Measurements from ENCODE around the gene CETP. TPM values are rescaled to one million over a fixed set of nuclear protein-coding genes. Genes with fewer than 3 reads are reported as not detected.
A peak's percentile ranks its signal among the peaks of the same experiment; 100 is the strongest.
"Not testable (repeated sequence)": the region's sequence is repeated elsewhere in the genome, so short reads cannot be mapped to it uniquely, and the experiment has no call there.

The CETP gene
- total RNA-seq, 4 donors from 2014 or later = not detected

DNA sequence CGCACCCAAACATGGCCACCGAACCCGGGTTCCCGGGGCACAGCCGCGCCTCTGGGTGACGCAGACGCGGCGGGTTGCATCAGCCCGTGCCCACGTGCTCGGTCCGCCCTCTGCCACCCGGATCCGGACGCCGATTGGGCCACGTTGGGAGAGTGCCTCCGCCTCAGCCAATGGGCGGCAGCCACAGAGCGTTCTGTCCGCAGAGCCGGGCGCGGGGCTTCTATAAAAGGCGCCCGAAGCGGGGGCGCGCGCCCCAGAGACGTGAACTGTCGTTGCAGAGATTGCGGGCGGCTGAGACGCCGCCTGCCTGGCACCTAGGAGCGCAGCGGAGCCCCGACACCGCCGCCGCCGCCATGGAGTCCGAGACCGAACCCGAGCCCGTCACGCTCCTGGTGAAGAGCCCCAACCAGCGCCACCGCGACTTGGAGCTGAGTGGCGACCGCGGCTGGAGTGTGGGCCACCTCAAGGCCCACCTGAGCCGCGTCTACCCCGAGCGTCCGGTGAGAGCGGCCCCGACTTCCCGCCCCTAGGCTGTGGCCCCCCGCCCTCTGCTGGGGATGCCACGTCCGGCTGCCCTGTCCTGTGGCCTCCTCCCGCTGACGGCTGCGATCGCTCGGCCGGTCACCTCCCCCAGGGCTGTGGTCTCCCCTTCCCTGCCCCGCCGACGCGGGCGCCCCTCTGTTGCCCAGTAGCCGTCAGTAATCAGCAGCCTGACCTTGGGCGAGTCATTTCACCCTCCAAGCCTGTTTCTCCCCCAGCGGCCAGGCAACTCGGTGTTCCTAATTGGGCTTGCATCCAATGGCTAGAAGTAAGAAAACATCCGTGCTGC, 29.6 kb upstream of the CETP start, which contains the start of gene HERPUD1:
Gene HERPUD1, plus strand, starts transcription at position 251 of the 829 bp plus-strand sequence. Its CDS starts 103 bp downstream, at position 354.
- 0% methylated on average over 14 to 27 of the region's 83 CpGs for WGBS, 2 donors
- DNase-seq (ENCODE audit: low spot score in 2 of 2) = peak; percentile 95 to 96
- H3K4me3 ChIP-seq = peak within 1 kb of the TSS; percentile 89 to 100 (median 97)
- no peaks in the 10 kb centered on the region for H3K27me3 ChIP-seq
- peaks cover 0 to 45% (median 34%) of the 10 kb centered on the region in 4 donors for H3K4me1 ChIP-seq
- TF ChIP-seq POLR2A (IDR thresholded peaks at IDR 0.05) = peak; percentile 95 to 98
- TF ChIP-seq, protein P1, sequence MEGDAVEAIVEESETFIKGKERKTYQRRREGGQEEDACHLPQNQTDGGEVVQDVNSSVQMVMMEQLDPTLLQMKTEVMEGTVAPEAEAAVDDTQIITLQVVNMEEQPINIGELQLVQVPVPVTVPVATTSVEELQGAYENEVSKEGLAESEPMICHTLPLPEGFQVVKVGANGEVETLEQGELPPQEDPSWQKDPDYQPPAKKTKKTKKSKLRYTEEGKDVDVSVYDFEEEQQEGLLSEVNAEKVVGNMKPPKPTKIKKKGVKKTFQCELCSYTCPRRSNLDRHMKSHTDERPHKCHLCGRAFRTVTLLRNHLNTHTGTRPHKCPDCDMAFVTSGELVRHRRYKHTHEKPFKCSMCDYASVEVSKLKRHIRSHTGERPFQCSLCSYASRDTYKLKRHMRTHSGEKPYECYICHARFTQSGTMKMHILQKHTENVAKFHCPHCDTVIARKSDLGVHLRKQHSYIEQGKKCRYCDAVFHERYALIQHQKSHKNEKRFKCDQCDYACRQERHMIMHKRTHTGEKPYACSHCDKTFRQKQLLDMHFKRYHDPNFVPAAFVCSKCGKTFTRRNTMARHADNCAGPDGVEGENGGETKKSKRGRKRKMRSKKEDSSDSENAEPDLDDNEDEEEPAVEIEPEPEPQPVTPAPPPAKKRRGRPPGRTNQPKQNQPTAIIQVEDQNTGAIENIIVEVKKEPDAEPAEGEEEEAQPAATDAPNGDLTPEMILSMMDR (IDR thresholded peaks at IDR 0.05) = peak in 2 of 5 experiments; percentile 21 to 46
- TF ChIP-seq EP300 (IDR thresholded peaks at IDR 0.05) = peak; percentile 89 to 99
- H3K9me3 ChIP-seq = no peaks in the 10 kb centered on the region
- H3K36me3 ChIP-seq = peaks cover 2 to 20% (median 7%) of the 10 kb centered on the region in 3 donors
- H3K27ac ChIP-seq = peak within 1 kb of the TSS; percentile 95 to 100 (median 98)

DNA sequence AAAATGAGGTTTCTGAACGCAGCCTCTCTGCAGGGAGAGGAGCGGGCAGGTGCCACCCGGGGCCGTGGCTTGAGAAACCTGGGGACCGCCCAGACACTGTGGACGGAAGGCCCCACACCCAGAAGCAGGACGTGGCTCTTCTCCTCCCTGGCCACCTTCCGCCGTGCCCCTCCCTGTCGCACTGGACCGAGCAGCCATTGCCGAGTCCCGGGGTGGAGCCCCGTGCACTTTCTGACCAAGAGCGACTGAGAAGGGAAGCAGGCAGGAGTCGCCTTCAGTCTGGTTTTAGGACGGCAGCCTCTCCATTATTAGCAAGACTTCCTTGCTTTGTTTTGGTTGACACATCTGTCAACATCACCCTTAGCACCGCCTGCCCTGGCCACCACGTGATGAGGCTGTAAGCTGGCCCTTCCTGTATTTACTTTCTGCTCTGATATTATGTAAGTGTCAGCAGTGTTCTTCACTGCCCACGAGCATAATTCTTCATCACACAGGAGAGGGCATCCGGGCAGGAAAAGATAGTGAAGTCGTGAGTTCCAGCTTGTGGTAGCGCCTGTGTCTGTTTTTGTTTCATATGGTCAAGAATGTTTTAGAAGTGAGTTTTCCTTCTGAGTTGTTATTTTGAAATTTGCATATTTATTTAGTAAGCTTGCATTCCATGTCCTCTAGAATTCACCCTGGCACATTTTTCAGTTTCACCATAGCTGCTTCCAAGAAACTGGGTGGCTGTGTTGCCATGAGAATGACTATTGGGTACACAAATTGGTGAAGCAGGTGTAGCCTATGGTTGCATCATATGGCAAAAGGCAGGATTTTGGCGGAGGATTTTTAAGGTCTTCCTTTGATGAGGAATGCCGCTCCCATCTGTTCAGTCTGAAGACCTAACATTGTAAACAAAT, 28.8 kb upstream of the CETP start:
- Histone ChIP-seq H3K4me3 (peak overlapping the region; percentile 89 to 100 (median 97)), H3K36me3 (peaks cover 2 to 28% (median 8%) of the 10 kb centered on the region in 3 donors), H3K9me3 (no peaks in the 10 kb centered on the region), H3K27ac (peak overlapping the region; percentile 95 to 100 (median 98)), H3K4me1 (peaks cover 0 to 54% (median 38%) of the 10 kb centered on the region in 4 donors), H3K27me3 (no peaks in the 10 kb centered on the region)
- WGBS, 2 donors = 3% methylated on average over 19 to 25 of the region's 25 CpGs
- TF ChIP-seq, protein P1 (IDR thresholded peaks at IDR 0.05) = peak in 1 of 5 experiments; percentile 15
- TF ChIP-seq EP300 (IDR thresholded peaks at IDR 0.05) (peak; percentile 13 to 95), POLR2A (IDR thresholded peaks at IDR 0.05) (peak; percentile 37 to 68)
- DNase-seq (ENCODE audit: low spot score in 2 of 2) = peak; percentile 72 to 84

DNA sequence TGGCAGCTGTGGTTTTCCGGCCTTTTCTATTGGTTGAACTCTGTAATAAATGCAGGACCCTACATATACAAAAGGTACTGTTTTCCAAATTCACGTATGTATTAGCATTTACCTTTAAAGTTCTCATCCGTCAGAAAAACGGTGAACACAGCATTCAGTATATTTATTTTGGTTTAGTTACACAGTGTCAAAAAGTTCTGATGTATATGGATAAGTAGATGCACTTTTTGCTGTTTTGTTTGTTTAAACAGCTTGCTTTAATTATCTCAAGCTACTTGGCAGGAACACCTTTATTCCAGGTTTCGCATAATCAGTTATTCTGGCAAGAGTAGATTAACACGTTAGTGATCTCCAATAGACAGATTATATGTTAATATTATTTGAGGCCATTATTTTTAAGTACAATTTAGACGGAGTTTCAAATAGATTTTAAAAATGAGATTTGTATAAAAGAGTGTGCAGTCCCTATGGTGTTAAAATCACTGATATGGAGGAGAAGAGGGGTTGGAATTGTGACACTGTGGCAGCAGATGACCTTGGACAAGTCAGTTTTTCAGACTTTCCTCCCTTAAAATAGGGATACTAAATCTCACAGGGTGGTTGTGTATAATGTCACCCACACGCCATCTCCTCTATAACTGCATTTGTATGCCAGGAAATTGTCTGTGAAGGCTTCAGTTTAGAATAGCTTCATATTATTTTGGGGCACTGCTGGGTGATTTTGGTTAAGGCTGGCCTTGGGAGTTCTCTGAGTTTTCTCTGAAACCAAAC, 27.7 kb upstream of the CETP start:
- Histone ChIP-seq H3K4me3 (peak overlapping the region; percentile 89 to 100 (median 97)), H3K4me1 (peaks cover 0 to 64% (median 45%) of the 10 kb centered on the region in 4 donors), H3K27ac (peak overlapping the region; percentile 95 to 100 (median 98)), H3K9me3 (no peaks in the 10 kb centered on the region), H3K27me3 (no peaks in the 10 kb centered on the region), H3K36me3 (peaks cover 2 to 39% (median 8%) of the 10 kb centered on the region in 3 donors)
- WGBS, 2 donors = 25 to 26% methylated on average over 8 of the region's 8 CpGs
- no peak for TF ChIP-seq EP300 (IDR thresholded peaks at IDR 0.05)
- TF ChIP-seq POLR2A (IDR thresholded peaks at IDR 0.05) = no peak
- TF ChIP-seq, protein P1 (IDR thresholded peaks at IDR 0.05) = no peak
- DNase-seq (ENCODE audit: low spot score in 2 of 2) = no peak

DNA sequence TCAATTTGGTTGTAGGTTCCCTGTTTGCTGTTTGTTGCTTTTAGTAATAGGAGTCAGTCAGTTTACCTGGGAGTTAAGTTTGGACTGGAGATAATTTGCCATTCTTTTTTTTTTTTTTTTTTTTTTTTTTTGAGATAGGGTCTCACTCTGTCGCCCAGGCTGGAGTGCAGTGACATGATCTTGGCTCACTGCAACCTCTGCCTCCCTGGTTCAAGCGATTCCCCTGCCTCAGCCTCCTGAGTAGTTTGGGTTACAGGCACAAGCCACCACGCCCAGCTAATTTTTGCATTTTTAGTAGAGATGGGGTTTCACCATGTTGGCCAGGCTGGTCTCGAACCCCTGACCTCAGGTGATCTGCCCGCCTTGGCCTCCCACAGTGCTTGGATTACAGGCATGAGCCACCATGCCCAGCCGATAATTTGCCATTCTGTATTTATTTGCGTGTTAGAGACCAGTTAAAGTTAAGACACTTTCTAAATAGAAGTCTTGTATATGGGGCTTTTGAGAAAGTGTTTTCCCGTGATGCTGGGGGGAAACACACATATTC, 27.1 kb upstream of the CETP start:
- peak overlapping the region in 3 of 4 donors; percentile 6 to 100 (median 100) for H3K27ac ChIP-seq
- WGBS, 2 donors = 48 to 53% methylated on average over 8 of the region's 8 CpGs
- peak overlapping the region; percentile 89 to 100 (median 97) for H3K4me3 ChIP-seq
- H3K9me3 ChIP-seq; H3K27me3 ChIP-seq; DNase-seq (ENCODE audit: low spot score in 2 of 2): not testable (repeated sequence)
- peaks cover 2 to 45% (median 12%) of the 10 kb centered on the region in 3 donors for H3K36me3 ChIP-seq
- peaks cover 0 to 70% (median 48%) of the 10 kb centered on the region in 4 donors for H3K4me1 ChIP-seq
